SK-N-DZ (cell line): ENCODE data around the gene PRRT1B.

Source experiments
- DNase-seq: peaks from one replicate; pipeline ENCODE4 v3.0.0-alpha.2; 2015; ENCODE audit warnings: low spot score

The PRRT1B gene

GRCh38 chr9:131594906-131595665 is 49.8 kb downstream of the PRRT1B start:
- DNase-seq = no peak

GRCh38 chr9:131595696-131596429 is 50.5 kb downstream of the PRRT1B start:
- no peak for DNase-seq

GRCh38 chr9:131596430-131596743 is 51.1 kb downstream of the PRRT1B start:
- no peak for DNase-seq

- DNase-seq = no peak
Observed at GRCh38 chr9:131597246-131597645, 51.9 kb downstream of the PRRT1B start.

GRCh38 chr9:131598121-131598520 is 52.8 kb downstream of the PRRT1B start:
- DNase-seq = no peak

GRCh38 chr9:131601683-131602181 is 56.4 kb downstream of the PRRT1B start:
- DNase-seq = no peak

- DNase-seq = no peak
Observed at GRCh38 chr9:131603199-131603598, 57.9 kb downstream of the PRRT1B start.

- DNase-seq = no peak
Observed at GRCh38 chr9:131603711-131604439, 58.6 kb downstream of the PRRT1B start.

GRCh38 chr9:131605770-131606590 is 60.7 kb downstream of the PRRT1B start:
- DNase-seq = no peak

- DNase-seq = no peak
Observed at GRCh38 chr9:131606896-131607567, 61.7 kb downstream of the PRRT1B start.

GRCh38 chr9:131607591-131607990 is 62.3 kb downstream of the PRRT1B start:
- DNase-seq = no peak

- DNase-seq = no peak
Observed at GRCh38 chr9:131608493-131609037, 63.2 kb downstream of the PRRT1B start.
